Spleen (tissue), 11 donors: Measurements from ENCODE around the gene CIITA. TPM values are rescaled to one million over a fixed set of nuclear protein-coding genes. Genes with fewer than 3 reads are reported as not detected.

ENCODE experiments used
- DNase-seq: peaks from one replicate; pipeline ENCODE4 v3.0.0-alpha.2; 2020
- H3K27ac ChIP-seq, 8 donors: fragments of 200-600 bp; sonication (generic) in 7 of 8; 1 replicate in 4 of 8; 2 replicates in 4 of 8; pipeline versions ENCODE4 v1.5.0 to v1.8.0; 2016 to 2021; ENCODE audit warnings: inconsistent platforms in 4 of 8, mild to moderate bottlenecking in 4 of 8, moderate library complexity in 1 of 8
- H3K27me3 ChIP-seq, 7 donors: fragments of 200-600 bp; sonication (generic) in 6 of 7; replicated peaks in 1 of 7; 1 replicate in 4 of 7; 2 replicates in 3 of 7; pipeline versions ENCODE4 v1.5.0 to v1.8.0; 2016 to 2021; ENCODE audit warnings: inconsistent platforms in 3 of 7, mild to moderate bottlenecking in 1 of 7
- H3K36me3 ChIP-seq, 6 donors: fragments of 200-600 bp; sonication (generic) in 5 of 6; 1 replicate in 4 of 6; 2 replicates in 2 of 6; pipeline versions ENCODE4 v1.5.0 to v1.8.0; 2016 to 2021; ENCODE audit warnings: inconsistent platforms in 2 of 6
- H3K4me1 ChIP-seq, 6 donors: fragments of 200-600 bp; sonication (generic) in 5 of 6; 1 replicate in 3 of 6; 2 replicates in 3 of 6; pipeline versions ENCODE4 v1.5.0 to v1.8.0; 2016 to 2021; ENCODE audit warnings: inconsistent platforms in 3 of 6
- H3K4me3 ChIP-seq, 8 donors: fragments of 200-600 bp; sonication (generic) in 7 of 8; 1 replicate in 4 of 8; 2 replicates in 4 of 8; pipeline versions ENCODE4 v1.5.0 to v1.8.0; 2016 to 2021; ENCODE audit warnings: inconsistent platforms in 4 of 8, mild to moderate bottlenecking in 4 of 8, moderate library complexity in 2 of 8
- H3K9me3 ChIP-seq, 8 donors: fragments of 200-600 bp; sonication (generic) in 7 of 8; 1 replicate in 4 of 8; 2 replicates in 4 of 8; pipeline versions ENCODE4 v1.5.0 to v1.8.0; 2016 to 2021; ENCODE audit warnings: inconsistent platforms in 4 of 8
- CTCF ChIP-seq, 11 experiments: fragments of 200-600 bp in 7 of 11; fragments of 450-650 bp in 4 of 11; sonication (generic) in 4 of 11; IDR thresholded peaks in 8 of 11; conservative IDR thresholded peaks in 3 of 11; 1 replicate in 7 of 11; 2 replicates in 4 of 11; pipeline versions ENCODE4 v1.4.0 to v1.8.0; 2016 to 2021; ENCODE audit warnings: antibody characterized with exemption in 11 of 11, inconsistent platforms in 4 of 11, mild to moderate bottlenecking in 1 of 11
- POLR2A ChIP-seq, 3 donors: fragments of 450-650 bp; IDR thresholded peaks; one replicate each; pipeline ENCODE4 v1.5.1; 2017; ENCODE audit warnings: antibody characterized with exemption in 3 of 3, mild to moderate bottlenecking in 1 of 3
- POLR2AphosphoS5 ChIP-seq, 3 donors: sonication (generic); formaldehyde crosslinking; IDR thresholded peaks; one replicate each; pipeline ENCODE4 v1.5.1; 2017; ENCODE audit warnings: antibody characterized with exemption in 3 of 3
- WGBS, 5 donors: extraction: QIAGEN DNeasy Blood & Tissue Kit in 3 of 5; methylation state at CpG; one replicate each; pipeline versions ENCODE4 v1.1.5 to v1.1.7; 2013 to 2018; 5-methylcytosine and 5-hydroxymethylcytosine counted together
- intact Hi-C: fragments of 100-400 bp; cut with DNase I; formaldehyde crosslinking; loops from one replicate; pipeline ENCODE4 v1.15.0; 2023; ENCODE audit warnings: low total_unique reads
- polyA plus RNA-seq, 3 donors: library from polyadenylated mRNA; stranded (reverse); fragments of 200-250 nt; gene quantifications; one replicate each; pipeline ENCODE4 v1.2.1, GENCODE V29; 2013
- total RNA-seq, 7 donors: library from RNA; depleted of rRNA in 3 of 7; stranded (reverse); fragments of >200 nt in 3 of 7; fragmentation: NEBNext Ultra II Directional in 4 of 7; extraction: Animal tissue kit (Norgen Biotek cat#: 25700) in 4 of 7; gene quantifications; one replicate each; pipeline versions ENCODE4 v1.1.0 to v1.2.1, GENCODE V29; 2016 to 2021
- donor health status: healthy with polysubstance abuse.
- donor health status: DM: no; HTN: no; CAD: no; lungs with moderate emphysema.
- donor health status: DM: no; HTN: no; CAD: no.
- donor health status: Bipolar disorder and iron deficiency.
- donor health status: healthy.
- donor health status: DM: no; HTN: no; CAD: no.
- donor health status: DM: yes; HTN: yes; CAD: no.

The CIITA gene
- total and polyA plus RNA-seq, 10 donors = 67.0 to 179 (median 125) TPM

GRCh38 chr16:10879681-10880589, 2.9 kb downstream of the CIITA start:
- H3K27me3 ChIP-seq = peaks cover 0 to 21% (median 0%) of the 10 kb centered on the region in 7 donors

GRCh38 chr16:10880594-10881452, 3.8 kb downstream of the CIITA start:
- Histone ChIP-seq H3K27me3 (peaks cover 0 to 21% (median 0%) of the 10 kb centered on the region in 7 donors), H3K4me3 (peak overlapping the region in 6 of 8 donors; percentile 77 to 94 (median 90)), H3K27ac (peak overlapping the region in 7 of 8 donors; percentile 41 to 91 (median 83)), H3K9me3 (no peaks in the 10 kb centered on the region), H3K4me1 (peaks cover 32 to 99% (median 93%) of the 10 kb centered on the region in 6 donors), H3K36me3 (peaks cover 0 to 31% (median 15%) of the 10 kb centered on the region in 6 donors)
- TF ChIP-seq POLR2A (IDR thresholded peaks at IDR 0.05) (no peak), CTCF (IDR thresholded peaks at IDR 0.05 in 8 of 11, conservative IDR thresholded peaks at IDR 0.05 in 3 of 11) (no peak), POLR2AphosphoS5 (IDR thresholded peaks at IDR 0.05) (no peak)
- no peak for DNase-seq
- WGBS, 5 donors = 53 to 68% (median 57%) methylated on average over 10 of the region's 10 CpGs
- intact Hi-C loops = no loop called here

More at GRCh38 chr16:10879681-10880589, 2.9 kb downstream of the CIITA start:
- TF ChIP-seq POLR2AphosphoS5 (IDR thresholded peaks at IDR 0.05) = no peak
- no peak for TF ChIP-seq CTCF (IDR thresholded peaks at IDR 0.05 in 8 of 11, conservative IDR thresholded peaks at IDR 0.05 in 3 of 11)
- no peak for TF ChIP-seq POLR2A (IDR thresholded peaks at IDR 0.05)
- no peaks in the 10 kb centered on the region for H3K9me3 ChIP-seq
- intact Hi-C loops = loop anchor here (5.0 kb wide), 1 partner anchor 138 kb away; the partner anchor contains the start of gene NUBP1
- DNase-seq = no peak
- H3K4me3 ChIP-seq = peak overlapping the region; percentile 50 to 94 (median 88)
- peaks cover 0 to 28% (median 15%) of the 10 kb centered on the region in 6 donors for H3K36me3 ChIP-seq
- 24 to 43% (median 24%) methylated on average over 21 of the region's 21 CpGs for WGBS, 5 donors
- H3K27ac ChIP-seq = peak overlapping the region in 7 of 8 donors; percentile 66 to 91 (median 83)
- H3K4me1 ChIP-seq = peaks cover 27 to 99% (median 93%) of the 10 kb centered on the region in 6 donors

- peaks cover 0 to 21% (median 0%) of the 10 kb centered on the region in 7 donors for H3K27me3 ChIP-seq
- H3K9me3 ChIP-seq = no peaks in the 10 kb centered on the region
- no peak for DNase-seq
- H3K4me1 ChIP-seq = peaks cover 37 to 99% (median 93%) of the 10 kb centered on the region in 6 donors
- 37 to 51% (median 40%) methylated on average over 7 of the region's 7 CpGs for WGBS, 5 donors
- peaks cover 0 to 36% (median 15%) of the 10 kb centered on the region in 6 donors for H3K36me3 ChIP-seq
- peak overlapping the region in 4 of 8 donors; percentile 77 to 94 (median 90) for H3K4me3 ChIP-seq
- intact Hi-C loops = no loop called here
- H3K27ac ChIP-seq = peak overlapping the region in 6 of 8 donors; percentile 27 to 91 (median 84)
- TF ChIP-seq POLR2AphosphoS5 (IDR thresholded peaks at IDR 0.05) (no peak), POLR2A (IDR thresholded peaks at IDR 0.05) (no peak), CTCF (IDR thresholded peaks at IDR 0.05 in 8 of 11, conservative IDR thresholded peaks at IDR 0.05 in 3 of 11) (no peak)
These were observed 4.6 kb downstream of the CIITA start for GRCh38 chr16:10881479-10882030.
